Activated naive CD8-positive, alpha-beta T cell (primary cell): ENCODE measurements around the gene RHBG.
"Not testable (repeated sequence)": the region's sequence is repeated elsewhere in the genome, so short reads cannot be mapped to it uniquely, and the experiment has no call there.

Source experiments
- H3K27ac Mint-ChIP-seq: one replicate; pipeline ENCODE4 v1.8.0; 2021; ENCODE audit warnings: mixed read lengths
- H3K27me3 Mint-ChIP-seq: one replicate; pipeline ENCODE4 v1.8.0; 2021; ENCODE audit warnings: mixed read lengths
- H3K36me3 Mint-ChIP-seq: one replicate; pipeline ENCODE4 v1.8.0; 2021; ENCODE audit warnings: mixed read lengths
- H3K4me1 Mint-ChIP-seq: one replicate; pipeline ENCODE4 v1.8.0; 2021; ENCODE audit warnings: low read depth, mixed read lengths
- H3K4me3 Mint-ChIP-seq: one replicate; pipeline ENCODE4 v1.8.0; 2021; ENCODE audit warnings: mild to moderate bottlenecking, mixed read lengths
- H3K9me3 Mint-ChIP-seq: one replicate; pipeline ENCODE4 v1.8.0; 2021; ENCODE audit warnings: low read depth, mixed read lengths

RHBG gene

GRCh38 chr1:156368889-156369684 lies at the start of gene RHBG:
Gene RHBG, plus strand, starts transcription at chr1:156369211. Its CDS starts 39 bp downstream, at chr1:156369250.
- Mint-ChIP-seq H3K9me3 (no peaks in the 10 kb centered on the region), H3K27ac (no peak within 1 kb of the TSS), H3K36me3 (peaks cover 4% of the 10 kb centered on the region), H3K4me3 (peak within 1 kb of the TSS; percentile 69), H3K27me3 (peaks cover 32% of the 10 kb centered on the region), H3K4me1 (peaks cover 4% of the 10 kb centered on the region)

GRCh38 chr1:156319664-156320063 lies 49.3 kb upstream of the RHBG start:
- Mint-ChIP-seq H3K27ac (no peak overlapping the region), H3K9me3 (no peaks in the 10 kb centered on the region), H3K27me3 (no peaks in the 10 kb centered on the region), H3K4me3 (no peak overlapping the region), H3K36me3 (peaks cover 3% of the 10 kb centered on the region), H3K4me1 (peaks cover 2% of the 10 kb centered on the region)

GRCh38 chr1:156320560-156320959 lies 48.5 kb upstream of the RHBG start:
- Mint-ChIP-seq H3K4me3 (no peak overlapping the region), H3K9me3 (no peaks in the 10 kb centered on the region), H3K4me1 (peaks cover 2% of the 10 kb centered on the region), H3K27ac (no peak overlapping the region), H3K27me3 (no peaks in the 10 kb centered on the region), H3K36me3 (peaks cover 3% of the 10 kb centered on the region)

GRCh38 chr1:156323179-156323578 lies 45.8 kb upstream of the RHBG start:
- H3K27ac Mint-ChIP-seq, H3K4me1 Mint-ChIP-seq, H3K27me3 Mint-ChIP-seq, H3K4me3 Mint-ChIP-seq, H3K36me3 Mint-ChIP-seq, H3K9me3 Mint-ChIP-seq: not testable (repeated sequence)

GRCh38 chr1:156336242-156336641 lies 32.8 kb upstream of the RHBG start:
- H3K4me1 Mint-ChIP-seq, result peaks cover 27% of the 10 kb centered on the region
- peak overlapping the region; percentile 99 for H3K4me3 Mint-ChIP-seq
- H3K27ac Mint-ChIP-seq, result peak overlapping the region; percentile 99
- H3K27me3 Mint-ChIP-seq, result no peaks in the 10 kb centered on the region
- peaks cover 18% of the 10 kb centered on the region for H3K36me3 Mint-ChIP-seq
- H3K9me3 Mint-ChIP-seq, result no peaks in the 10 kb centered on the region

- no peaks in the 10 kb centered on the region for H3K9me3 Mint-ChIP-seq
- peaks cover 27% of the 10 kb centered on the region for H3K4me1 Mint-ChIP-seq
- H3K27ac Mint-ChIP-seq, result peak overlapping the region; percentile 99
- H3K27me3 Mint-ChIP-seq, result no peaks in the 10 kb centered on the region
- peaks cover 18% of the 10 kb centered on the region for H3K36me3 Mint-ChIP-seq
- peak overlapping the region; percentile 99 for H3K4me3 Mint-ChIP-seq
These were observed 31.7 kb upstream of the RHBG start for GRCh38 chr1:156337052-156337887.

GRCh38 chr1:156337888-156338179 lies 31.2 kb upstream of the RHBG start:
- H3K27ac Mint-ChIP-seq, result peak overlapping the region; percentile 99
- H3K27me3 Mint-ChIP-seq, result no peaks in the 10 kb centered on the region
- H3K4me3 Mint-ChIP-seq, result peak overlapping the region; percentile 99
- no peaks in the 10 kb centered on the region for H3K9me3 Mint-ChIP-seq
- peaks cover 16% of the 10 kb centered on the region for H3K36me3 Mint-ChIP-seq
- H3K4me1 Mint-ChIP-seq, result peaks cover 27% of the 10 kb centered on the region

- Mint-ChIP-seq H3K4me1 (peaks cover 27% of the 10 kb centered on the region), H3K27ac (peak within 1 kb of the TSS; percentile 99), H3K27me3 (no peaks in the 10 kb centered on the region), H3K36me3 (peaks cover 16% of the 10 kb centered on the region), H3K9me3 (no peaks in the 10 kb centered on the region), H3K4me3 (peak within 1 kb of the TSS; percentile 99)
These were observed 30.6 kb upstream of the RHBG start, which contains the start of the genes CCT3 and TSACC for GRCh38 chr1:156338180-156338976. Gene CCT3, minus strand, starts transcription at chr1:156338292. Its CDS starts 108 bp downstream, at chr1:156338184. Gene TSACC, plus strand, starts transcription at chr1:156338526. Its CDS starts 1,232 bp downstream, at chr1:156339758.

- H3K4me1 Mint-ChIP-seq, result peaks cover 2% of the 10 kb centered on the region
- no peak overlapping the region for H3K27ac Mint-ChIP-seq
- H3K9me3 Mint-ChIP-seq, result no peaks in the 10 kb centered on the region
- H3K4me3 Mint-ChIP-seq, result no peak overlapping the region
- peaks cover 6% of the 10 kb centered on the region for H3K27me3 Mint-ChIP-seq
- peaks cover 2% of the 10 kb centered on the region for H3K36me3 Mint-ChIP-seq
These were observed 26.6 kb upstream of the RHBG start for GRCh38 chr1:156342166-156342955.

- H3K4me1 Mint-ChIP-seq, result no peaks in the 10 kb centered on the region
- no peak overlapping the region for H3K4me3 Mint-ChIP-seq
- no peaks in the 10 kb centered on the region for H3K36me3 Mint-ChIP-seq
- no peak overlapping the region for H3K27ac Mint-ChIP-seq
- H3K27me3 Mint-ChIP-seq, result peaks cover 7% of the 10 kb centered on the region
- no peaks in the 10 kb centered on the region for H3K9me3 Mint-ChIP-seq
These were observed 24.6 kb upstream of the RHBG start for GRCh38 chr1:156344409-156344808.

GRCh38 chr1:156346035-156346434 lies 23.0 kb upstream of the RHBG start:
- H3K9me3 Mint-ChIP-seq, H3K4me1 Mint-ChIP-seq, H3K27me3 Mint-ChIP-seq, H3K36me3 Mint-ChIP-seq, H3K27ac Mint-ChIP-seq, H3K4me3 Mint-ChIP-seq: not testable (repeated sequence)

- Mint-ChIP-seq H3K27ac (no peak overlapping the region), H3K9me3 (no peaks in the 10 kb centered on the region), H3K36me3 (no peaks in the 10 kb centered on the region), H3K4me3 (no peak overlapping the region), H3K27me3 (peaks cover 7% of the 10 kb centered on the region), H3K4me1 (no peaks in the 10 kb centered on the region)
These were observed 22.4 kb upstream of the RHBG start for GRCh38 chr1:156346636-156347035.

GRCh38 chr1:156347331-156347730 lies 21.7 kb upstream of the RHBG start:
- Mint-ChIP-seq H3K36me3 (no peaks in the 10 kb centered on the region), H3K4me3 (no peak overlapping the region), H3K4me1 (no peaks in the 10 kb centered on the region), H3K27me3 (peaks cover 7% of the 10 kb centered on the region), H3K27ac (no peak overlapping the region), H3K9me3 (no peaks in the 10 kb centered on the region)

- not testable (repeated sequence) for H3K27me3 Mint-ChIP-seq, H3K27ac Mint-ChIP-seq, H3K4me3 Mint-ChIP-seq, H3K9me3 Mint-ChIP-seq, H3K4me1 Mint-ChIP-seq, H3K36me3 Mint-ChIP-seq
These were observed 16.5 kb upstream of the RHBG start for GRCh38 chr1:156352481-156352880.
